ENCODE measurements around the gene SPATA13. TPM values are rescaled to one million over a fixed set of nuclear protein-coding genes. Genes with fewer than 3 reads are reported as not detected.

The SPATA13 gene
- total RNA-seq, 1 experiment from 2014 or later = 21.4 TPM

- ChIA-PET RAD21 (ENCODE audit: low non-redundant PET in 1 of 2, low total read pairs in 2 of 2, uncharacterized antibody in 2 of 2, unreplicated experiment in 2 of 2) (no interaction called here), CTCF (no interaction called here), POLR2A (no interaction called here)
- peak; percentile 49; the same call in 1 of the 2 replicates for ATAC-seq
- BruUV-seq (replicated peaks) = no TSS peak
- DNase-seq (ENCODE audit: low read depth, low spot score) = no peak
- Histone ChIP-seq H3K9me3 (ENCODE audit: control insufficient read depth in 1 of 2, insufficient read depth in 1 of 2, low read depth in 1 of 2, low read length in 2 of 2) (no peaks in the 10 kb centered on the region), H3K9ac (ENCODE audit: low read length) (no peak overlapping the region), H3K36me3 (ENCODE audit: control insufficient read depth in 1 of 2, insufficient read depth in 2 of 2, low read length in 2 of 2) (no peaks in the 10 kb centered on the region), H3K4me2 (ENCODE audit: low read length) (no peak overlapping the region), H3K27me3 (ENCODE audit: insufficient read depth, low read length) (no peaks in the 10 kb centered on the region), H3K79me2 (ENCODE audit: insufficient read depth, low read length) (peaks cover 5% of the 10 kb centered on the region; the same call in 1 of the 2 replicates), H3K4me1 (ENCODE audit: control insufficient read depth in 1 of 2, insufficient read depth in 2 of 2, low read length in 2 of 2) (no peaks in the 10 kb centered on the region), H3K27ac (ENCODE audit: low read depth, low read length) (no peak overlapping the region), H3K9me2 (ENCODE audit: insufficient read depth) (no peaks in the 10 kb centered on the region), H4K20me1 (ENCODE audit: insufficient read depth) (no peaks in the 10 kb centered on the region), H3K4me3 (replicated peaks in 1 of 2; ENCODE audit: low read depth in 1 of 2, low read length in 2 of 2) (no peak overlapping the region), H2AFZ (ENCODE audit: low read depth, low read length, poor library complexity, severe bottlenecking) (no peak overlapping the region)
- intact Hi-C loops (cut with micrococcal nuclease) = no loop called here
- TF ChIP-seq SIN3A (IDR thresholded peaks at IDR 0.05; ENCODE audit: low read depth) = no peak
- TF ChIP-seq EZH2 (IDR thresholded peaks at IDR 0.05) = no peak
- no peak for TF ChIP-seq CBX3 (IDR thresholded peaks at IDR 0.05; ENCODE audit: low read depth)
- TF ChIP-seq ZBTB33 (IDR thresholded peaks at IDR 0.05; ENCODE audit: extremely low read depth, insufficient replicate concordance, low read length) = no peak
- TF ChIP-seq RAD21 (IDR thresholded peaks at IDR 0.05; ENCODE audit: low read depth) = no peak
- no peak for TF ChIP-seq TCF7L2 (IDR thresholded peaks at IDR 0.05; ENCODE audit: borderline replicate concordance, extremely low read depth, insufficient read depth, insufficient read length)
- no peak for TF ChIP-seq ZNF274 (IDR thresholded peaks at IDR 0.05; ENCODE audit: low read depth, low read length)
Observed at GRCh38 chr13:24270639-24271141, 110.2 kb downstream of the SPATA13 start.

- no peak for ATAC-seq
- H3K27ac ChIP-seq (ENCODE audit: low read depth, low read length) = no peak overlapping the region
- no peak for TF ChIP-seq CTCF (IDR thresholded peaks at IDR 0.05 in 2 of 3, conservative IDR thresholded peaks at IDR 0.05 in 1 of 3; ENCODE audit: borderline replicate concordance in 1 of 3, insufficient read depth in 1 of 3, low read depth in 2 of 3, low read length in 2 of 3)
- no peak for TF ChIP-seq YY1 (IDR thresholded peaks at IDR 0.05; ENCODE audit: extremely low read depth, insufficient replicate concordance, low read depth, low read length)
- no peak for TF ChIP-seq POLR2AphosphoS5 (IDR thresholded peaks at IDR 0.05; ENCODE audit: low read depth, low read length)
- no peak for TF ChIP-seq ZBTB33 (IDR thresholded peaks at IDR 0.05; ENCODE audit: extremely low read depth, insufficient replicate concordance, low read length)
- no peak for TF ChIP-seq ATF3 (IDR thresholded peaks at IDR 0.05)
- no peak for TF ChIP-seq RAD21 (IDR thresholded peaks at IDR 0.05; ENCODE audit: low read depth)
- no peak for TF ChIP-seq CBX3 (IDR thresholded peaks at IDR 0.05; ENCODE audit: low read depth)
- TF ChIP-seq MAX (IDR thresholded peaks at IDR 0.05) = no peak
- TF ChIP-seq EZH2 (IDR thresholded peaks at IDR 0.05) = no peak
Observed at GRCh38 chr13:24271231-24271600, 110.7 kb downstream of the SPATA13 start.

More at GRCh38 chr13:24271231-24271600, 110.7 kb downstream of the SPATA13 start:
- no TSS peak for BruUV-seq (replicated peaks)
- intact Hi-C loops (cut with micrococcal nuclease) = no loop called here
- H3K27me3 ChIP-seq (ENCODE audit: insufficient read depth, low read length) = no peaks in the 10 kb centered on the region
- H3K4me3 ChIP-seq (replicated peaks in 1 of 2; ENCODE audit: low read depth in 1 of 2, low read length in 2 of 2) = no peak overlapping the region
- H3K9me3 ChIP-seq (ENCODE audit: control insufficient read depth in 1 of 2, insufficient read depth in 1 of 2, low read depth in 1 of 2, low read length in 2 of 2) = no peaks in the 10 kb centered on the region
- H3K4me2 ChIP-seq (ENCODE audit: low read length) = no peak overlapping the region
- ChIA-PET RAD21 (ENCODE audit: low non-redundant PET in 1 of 2, low total read pairs in 2 of 2, uncharacterized antibody in 2 of 2, unreplicated experiment in 2 of 2) (no interaction called here), CTCF (no interaction called here), POLR2A (no interaction called here)
- no peaks in the 10 kb centered on the region for H3K9me2 ChIP-seq (ENCODE audit: insufficient read depth)
- H2AFZ ChIP-seq (ENCODE audit: low read depth, low read length, poor library complexity, severe bottlenecking) = no peak overlapping the region
- no peaks in the 10 kb centered on the region for H3K36me3 ChIP-seq (ENCODE audit: control insufficient read depth in 1 of 2, insufficient read depth in 2 of 2, low read length in 2 of 2)
- H3K4me1 ChIP-seq (ENCODE audit: control insufficient read depth in 1 of 2, insufficient read depth in 2 of 2, low read length in 2 of 2) = no peaks in the 10 kb centered on the region
- peaks cover 5% of the 10 kb centered on the region; the same call in 1 of the 2 replicates for H3K79me2 ChIP-seq (ENCODE audit: insufficient read depth, low read length)
- no peak for DNase-seq (ENCODE audit: low read depth, low spot score)
- no peak overlapping the region for H3K9ac ChIP-seq (ENCODE audit: low read length)
- H4K20me1 ChIP-seq (ENCODE audit: insufficient read depth) = no peaks in the 10 kb centered on the region

Measured in HCT116 (cell line).